ENCODE data around the gene STRIT1.
"Not testable (repeated sequence)": the region's sequence is repeated elsewhere in the genome, so short reads cannot be mapped to it uniquely, and the experiment has no call there.

Gene STRIT1

GRCh38 chr3:155262855-155263254 is 30.6 kb downstream of the STRIT1 start:
- not testable (repeated sequence) for DNase-seq

GRCh38 chr3:155262295-155262694 is 31.2 kb downstream of the STRIT1 start:
- DNase-seq = no peak

- no peak for DNase-seq
Observed at GRCh38 chr3:155254445-155254844, 39.0 kb downstream of the STRIT1 start.

- no peak for DNase-seq
Observed at GRCh38 chr3:155252535-155252934, 40.9 kb downstream of the STRIT1 start.

GRCh38 chr3:155252021-155252420 is 41.5 kb downstream of the STRIT1 start:
- DNase-seq = no peak

GRCh38 chr3:155248531-155249187 is 44.8 kb downstream of the STRIT1 start:
- DNase-seq = no peak

- no peak for DNase-seq
Observed at GRCh38 chr3:155244699-155245098, 48.8 kb downstream of the STRIT1 start.

GRCh38 chr3:155244216-155244615 is 49.3 kb downstream of the STRIT1 start:
- no peak for DNase-seq

GRCh38 chr3:155243512-155243921 is 50.0 kb downstream of the STRIT1 start:
- no peak for DNase-seq

GRCh38 chr3:155242342-155242741 is 51.1 kb downstream of the STRIT1 start:
- DNase-seq = no peak

GRCh38 chr3:155241579-155241978 is 51.9 kb downstream of the STRIT1 start:
- no peak for DNase-seq
